ENCODE results near the gene GTF2E1.
"Not testable (repeated sequence)": the region's sequence is repeated elsewhere in the genome, so short reads cannot be mapped to it uniquely, and the experiment has no call there.

GTF2E1 gene

DNA sequence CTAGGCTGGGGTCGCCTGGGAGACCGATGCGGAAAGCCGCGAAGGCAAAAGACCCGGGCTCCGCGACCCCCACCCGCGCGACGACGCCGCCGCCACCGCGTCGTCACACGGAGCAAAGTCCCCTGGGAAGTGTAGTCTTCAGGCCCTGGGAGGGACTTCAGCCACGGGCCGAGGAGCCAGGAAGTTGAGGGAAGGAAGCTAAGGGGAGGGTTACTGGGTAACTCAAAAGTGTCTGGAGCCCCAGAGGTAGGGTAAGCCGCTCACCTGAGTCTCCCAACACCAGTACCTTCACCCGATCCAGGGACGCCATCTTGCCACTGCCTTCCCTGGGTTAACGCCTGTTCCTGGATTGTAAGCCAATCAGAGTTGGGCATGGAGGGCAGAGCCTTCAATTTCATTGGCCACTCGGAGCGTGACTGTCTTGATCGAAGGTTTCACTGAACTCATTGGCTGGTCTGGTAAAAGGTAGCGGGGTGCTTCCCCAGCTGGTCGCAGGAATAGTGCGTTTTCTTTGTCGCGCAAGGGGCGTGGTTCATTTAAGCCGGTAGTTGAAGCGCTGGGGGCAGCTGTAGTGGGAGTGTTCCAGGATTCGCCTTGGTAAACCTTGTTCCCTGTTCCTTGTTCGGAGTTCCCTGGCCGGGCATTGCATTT lies at the start of gene GTF2E1, which contains the start of gene RABL3:
GTF2E1 (plus strand) TSS at position 547 of the 651 bp plus-strand sequence. CDS start 7,809 bp downstream, outside the sequence.
RABL3 (minus strand) TSS at position 319 of the 651 bp plus-strand sequence; CDS start at position 310, 9 bp downstream.
- in situ Hi-C loops (cut with HindIII; ENCODE audit: low sequenced_read_pairs) = no loop called here

DNA sequence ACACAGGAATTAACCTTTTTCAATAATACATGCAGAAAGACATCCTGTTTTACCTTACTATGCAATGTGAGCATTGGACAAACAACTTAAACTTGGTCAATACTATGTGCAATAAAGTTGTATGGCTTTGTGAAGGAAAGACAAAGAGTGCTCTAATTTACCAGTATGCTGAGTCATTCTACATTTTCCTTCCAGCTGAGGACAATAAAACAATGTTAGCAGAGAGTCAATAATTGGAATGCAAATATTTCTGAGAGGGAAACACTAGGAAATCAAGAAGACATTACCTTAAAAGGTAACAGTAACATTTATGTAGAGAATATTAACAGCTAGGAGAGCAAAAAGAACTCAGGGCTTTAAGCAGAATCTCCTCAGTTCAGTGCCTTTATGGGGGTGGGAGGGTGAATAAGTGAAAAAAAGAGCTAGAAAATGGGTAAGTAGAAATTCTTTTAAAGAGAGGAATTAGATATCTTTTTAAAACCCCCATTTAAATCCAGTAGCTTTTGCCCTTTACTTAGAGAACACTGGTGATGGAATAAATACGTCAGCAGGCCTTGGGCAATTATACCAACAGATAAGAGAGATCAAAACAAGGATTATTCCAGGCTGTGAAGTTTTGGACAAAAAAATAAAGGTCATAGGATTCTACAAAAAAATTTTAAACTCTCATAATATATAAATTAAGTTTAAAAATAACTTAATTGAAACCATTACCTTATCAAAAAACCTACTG lies 48.9 kb upstream of the GTF2E1 start:
- in situ Hi-C loops (cut with HindIII; ENCODE audit: low sequenced_read_pairs) = no loop called here

DNA sequence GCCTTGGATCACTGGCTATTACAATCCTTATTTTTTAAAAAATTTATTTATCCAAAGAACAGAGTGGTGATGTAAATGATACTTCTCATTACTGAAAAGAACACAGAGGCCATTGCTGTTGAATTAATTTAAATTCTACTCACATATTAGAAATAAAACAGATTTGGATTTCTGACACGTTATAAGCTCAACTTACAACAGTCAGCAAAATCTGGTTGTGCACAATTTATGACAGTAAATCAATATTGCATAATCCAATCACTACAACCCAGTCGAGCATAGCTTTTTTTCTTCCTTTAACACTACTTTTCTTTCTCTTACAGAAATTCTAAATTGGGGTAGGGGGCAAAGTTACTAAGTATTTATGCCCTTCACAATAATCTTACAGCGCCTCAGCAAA lies 43.2 kb upstream of the GTF2E1 start:
- in situ Hi-C loops (cut with HindIII; ENCODE audit: low sequenced_read_pairs) = no loop called here

DNA sequence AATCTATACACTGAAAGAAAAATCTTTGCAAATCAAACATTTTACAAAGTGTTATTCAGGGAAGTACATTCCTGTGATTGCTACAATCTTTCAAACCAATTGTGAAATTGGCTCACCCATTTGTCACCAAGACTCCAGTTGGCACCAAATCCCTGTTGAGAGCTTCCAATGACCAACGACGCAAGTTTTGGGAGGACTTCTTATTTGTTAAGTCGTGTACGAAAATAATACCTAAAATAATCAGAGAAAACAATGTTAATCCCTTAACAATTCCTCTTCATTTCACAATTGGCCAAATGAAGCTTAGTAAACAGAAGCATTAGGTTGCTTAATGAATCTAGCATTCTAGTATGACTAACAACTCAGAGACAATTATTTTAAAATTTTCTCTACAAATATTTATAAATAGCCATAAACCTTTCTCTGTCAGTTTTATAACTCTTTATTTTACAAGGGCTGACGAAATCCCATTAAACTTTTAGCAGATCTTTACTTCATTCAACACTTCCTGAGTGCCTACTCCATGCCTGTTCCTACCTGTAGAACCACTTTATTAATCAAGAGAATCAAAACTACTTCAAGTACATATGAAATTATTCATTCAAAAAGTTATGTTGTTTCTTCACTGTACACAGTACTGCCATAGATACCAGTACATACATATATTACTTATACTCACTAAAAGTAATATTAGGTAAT lies 36.5 kb upstream of the GTF2E1 start:
- in situ Hi-C loops (cut with HindIII; ENCODE audit: low sequenced_read_pairs) = no loop called here

DNA sequence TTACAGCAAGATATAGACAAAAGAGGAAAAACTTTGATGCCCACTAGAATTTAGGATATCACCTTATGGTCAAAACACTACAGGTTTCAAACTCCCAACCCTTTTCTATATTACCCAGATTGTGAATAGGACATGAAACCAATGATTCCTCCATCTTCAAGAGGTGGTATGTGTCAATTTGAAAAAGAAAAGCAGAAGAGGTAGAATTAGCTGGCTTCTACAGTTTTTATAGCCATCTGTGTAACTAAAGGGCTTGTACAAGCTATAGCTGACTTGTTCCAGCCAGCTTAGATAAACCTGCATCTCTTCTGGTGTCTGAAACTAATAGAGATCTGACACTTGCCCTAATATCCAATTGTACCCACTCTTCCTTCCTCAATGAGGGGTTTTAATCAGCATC lies 35.6 kb upstream of the GTF2E1 start:
- in situ Hi-C loops (cut with HindIII; ENCODE audit: low sequenced_read_pairs) = no loop called here

DNA sequence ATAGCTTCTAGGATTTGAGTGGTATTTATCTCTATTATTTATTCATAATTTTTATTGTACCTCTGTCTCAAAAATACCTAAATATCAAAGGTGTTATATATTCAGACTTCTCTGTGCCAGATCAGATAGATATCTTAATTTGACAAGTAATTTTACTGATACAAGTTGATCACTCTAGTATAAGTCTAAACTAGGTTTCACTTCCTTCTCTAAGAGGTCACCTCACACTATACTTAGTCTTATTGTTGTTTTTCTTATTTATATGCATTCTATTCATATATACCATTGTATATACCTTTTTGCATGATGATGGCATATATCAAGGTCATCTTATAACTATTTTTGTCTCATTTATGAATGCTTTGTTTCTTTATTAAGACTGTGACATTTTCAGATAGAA lies 34.1 kb upstream of the GTF2E1 start:
- in situ Hi-C loops (cut with HindIII; ENCODE audit: low sequenced_read_pairs) = no loop called here

DNA sequence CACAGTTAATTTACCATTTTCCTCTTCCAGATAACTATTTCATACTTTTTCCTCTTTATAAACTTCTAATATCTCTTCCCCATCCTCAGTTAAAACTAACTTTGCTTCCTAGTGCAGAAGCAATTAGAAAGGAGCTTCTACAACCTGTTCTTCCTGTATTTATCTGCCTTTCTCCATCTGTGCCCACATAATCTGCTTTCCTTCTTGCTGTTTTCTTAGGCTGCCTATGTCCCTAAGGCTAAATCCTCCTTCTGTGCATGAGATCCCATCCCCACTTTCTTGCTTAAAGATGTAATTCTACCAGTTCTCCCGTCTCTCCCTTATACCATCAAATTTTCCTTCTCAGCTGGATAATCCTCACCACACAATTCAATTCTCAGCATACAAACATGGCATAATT lies 32.2 kb upstream of the GTF2E1 start:
- in situ Hi-C loops (cut with HindIII; ENCODE audit: low sequenced_read_pairs) = no loop called here

DNA sequence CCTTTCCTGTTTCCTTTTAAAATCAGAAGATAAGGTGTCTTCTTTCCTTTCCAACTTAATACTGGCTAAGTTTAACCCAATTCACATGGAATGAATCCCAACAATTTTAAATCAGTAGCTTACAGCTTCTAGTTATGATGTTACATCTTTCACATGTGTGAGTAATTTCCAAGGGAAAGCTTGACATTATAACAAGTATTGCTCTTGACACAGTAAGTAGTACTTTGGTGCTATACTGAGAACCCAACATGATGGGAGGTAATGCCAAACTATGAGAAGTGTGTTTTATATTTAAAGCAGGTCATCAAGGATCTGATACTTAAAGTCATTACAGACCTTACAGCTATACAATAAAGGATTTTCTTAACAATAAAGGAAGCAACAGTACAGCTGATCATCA lies 29.3 kb upstream of the GTF2E1 start:
- in situ Hi-C loops (cut with HindIII; ENCODE audit: low sequenced_read_pairs) = no loop called here

DNA sequence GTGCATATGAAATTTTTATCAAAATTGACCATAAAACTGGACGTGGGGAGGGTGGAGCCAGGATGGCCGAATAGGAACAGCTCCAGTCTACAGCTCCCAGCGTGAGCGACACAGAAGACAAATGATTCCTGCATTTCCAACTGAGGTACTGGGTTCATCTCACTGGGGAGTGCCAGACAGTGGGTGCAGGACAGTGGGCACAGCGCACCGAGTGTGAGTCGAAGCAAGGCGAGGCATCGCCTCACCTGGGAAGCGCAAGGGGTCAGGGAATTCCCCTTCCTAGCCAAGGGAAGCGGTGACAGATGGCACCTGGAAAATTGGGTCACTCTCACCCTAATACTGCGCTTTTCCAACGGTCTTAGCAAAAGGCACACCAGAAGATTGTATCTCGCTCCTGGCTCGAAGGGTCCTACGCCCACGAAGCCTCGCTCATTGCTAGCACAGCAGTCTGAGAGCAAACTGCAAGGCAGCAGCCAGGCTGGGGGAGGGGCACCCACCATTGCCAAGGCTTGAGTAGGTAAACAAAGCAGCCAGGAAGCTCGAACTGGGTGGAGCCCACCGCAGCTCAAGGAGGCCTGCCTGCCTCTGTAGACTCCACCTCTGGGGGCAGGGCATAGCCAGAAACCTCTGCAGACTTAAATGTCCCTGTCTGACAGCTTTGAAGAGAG lies 23.2 kb upstream of the GTF2E1 start:
- in situ Hi-C loops (cut with HindIII; ENCODE audit: low sequenced_read_pairs) = not testable (repeated sequence)

DNA sequence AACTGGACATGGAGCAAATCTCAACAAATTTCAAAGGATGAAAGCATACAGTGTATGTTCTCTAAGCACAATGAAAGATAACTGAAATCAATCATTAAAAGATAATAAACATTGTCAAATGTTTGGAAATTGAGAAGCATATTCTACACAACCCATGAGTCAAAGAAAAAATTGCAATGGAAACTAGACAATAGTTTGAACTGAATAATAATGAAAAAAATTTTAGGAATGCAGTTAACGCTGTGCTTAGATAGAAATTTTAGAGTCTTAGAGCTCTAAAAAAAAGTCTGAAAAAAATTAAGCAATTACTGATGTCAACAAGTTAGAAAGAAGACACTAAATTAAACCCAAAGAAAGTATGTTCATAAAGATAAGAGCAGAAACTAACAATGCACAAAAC lies 15.8 kb upstream of the GTF2E1 start:
- in situ Hi-C loops (cut with HindIII; ENCODE audit: low sequenced_read_pairs) = no loop called here

DNA sequence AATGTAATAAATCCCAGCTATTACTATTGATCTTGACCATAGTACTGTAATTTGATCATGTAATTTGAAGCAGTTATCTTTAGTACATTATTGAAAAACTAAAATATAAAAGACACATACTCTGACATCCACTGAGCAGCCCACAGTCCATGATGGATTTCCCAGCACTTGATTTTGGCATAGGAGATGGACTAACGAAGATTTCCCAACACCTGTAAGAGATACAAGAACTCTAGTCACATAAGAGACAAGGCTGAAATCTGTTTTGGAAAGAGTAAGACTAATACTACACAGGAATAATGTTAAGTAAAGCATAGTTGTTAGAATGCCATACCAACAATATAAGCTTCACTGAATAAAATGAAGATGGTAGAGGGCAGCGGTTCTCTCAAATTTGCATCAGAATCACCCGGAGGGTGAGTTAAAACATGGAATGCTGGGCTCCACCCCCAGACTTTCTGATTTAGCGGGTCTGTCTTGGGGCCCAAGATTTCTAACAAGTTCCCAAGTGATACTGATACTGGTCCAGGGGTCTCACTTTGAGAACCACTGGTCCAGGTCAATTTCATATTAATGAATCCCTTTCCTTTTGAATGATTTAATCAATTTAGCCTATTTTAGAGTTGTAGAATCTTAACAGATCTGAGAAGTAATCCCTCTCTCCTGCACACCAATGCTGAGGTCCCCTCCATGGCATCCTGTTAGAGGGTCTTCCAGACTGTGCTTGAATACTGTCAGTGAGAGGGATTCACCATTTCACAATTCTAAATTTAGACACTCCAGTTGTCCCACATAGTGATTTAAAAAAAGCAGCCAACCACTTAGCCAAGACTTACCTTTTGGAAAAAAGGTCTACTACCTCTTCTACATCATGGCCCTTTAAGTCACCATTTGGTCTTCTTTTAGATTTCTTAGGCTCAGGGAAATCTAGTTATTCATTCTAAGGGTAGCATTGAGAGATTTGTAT lies 11.7 kb upstream of the GTF2E1 start:
- in situ Hi-C loops (cut with HindIII; ENCODE audit: low sequenced_read_pairs) = no loop called here

DNA sequence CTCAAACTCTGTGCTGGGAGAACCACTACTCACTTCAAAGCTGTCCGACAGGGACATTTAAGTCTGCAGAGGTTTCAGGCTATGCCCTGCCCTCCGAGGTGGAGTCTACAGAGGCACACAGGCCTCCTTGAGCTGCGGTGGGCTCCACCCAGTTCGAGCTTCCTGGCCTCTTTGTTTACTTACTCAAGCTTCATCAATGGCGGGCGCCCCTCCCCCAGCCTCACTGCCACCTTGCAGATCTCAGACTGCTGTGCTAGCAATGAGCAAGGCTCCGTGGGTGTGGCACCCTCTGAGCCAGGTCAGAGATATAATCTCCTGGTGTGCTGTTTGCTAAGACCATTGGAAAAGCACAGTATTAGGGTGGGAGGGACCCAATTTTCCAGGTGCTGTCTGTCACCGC lies 4.5 kb upstream of the GTF2E1 start:
- in situ Hi-C loops (cut with HindIII; ENCODE audit: low sequenced_read_pairs) = not testable (repeated sequence)

DNA sequence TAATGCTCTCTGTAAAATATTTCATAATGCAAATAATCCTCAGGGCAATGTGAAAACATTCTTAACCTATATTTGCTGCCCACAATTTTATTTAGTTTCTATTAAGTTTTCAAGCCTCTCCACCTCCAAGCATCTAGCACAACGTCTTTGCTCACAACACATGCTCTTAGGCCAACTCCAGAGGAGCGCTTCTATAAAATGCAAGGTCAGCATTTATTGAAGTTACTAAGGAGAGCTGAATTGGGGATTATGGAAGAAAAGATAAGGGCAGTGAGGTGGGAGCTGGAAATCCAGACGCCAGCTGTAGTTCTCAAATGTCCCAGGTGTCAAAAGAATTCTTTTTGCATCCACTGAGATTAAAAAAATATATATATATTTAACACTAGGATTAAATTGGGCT lies 1.2 kb upstream of the GTF2E1 start:
- in situ Hi-C loops (cut with HindIII; ENCODE audit: low sequenced_read_pairs) = no loop called here

DNA sequence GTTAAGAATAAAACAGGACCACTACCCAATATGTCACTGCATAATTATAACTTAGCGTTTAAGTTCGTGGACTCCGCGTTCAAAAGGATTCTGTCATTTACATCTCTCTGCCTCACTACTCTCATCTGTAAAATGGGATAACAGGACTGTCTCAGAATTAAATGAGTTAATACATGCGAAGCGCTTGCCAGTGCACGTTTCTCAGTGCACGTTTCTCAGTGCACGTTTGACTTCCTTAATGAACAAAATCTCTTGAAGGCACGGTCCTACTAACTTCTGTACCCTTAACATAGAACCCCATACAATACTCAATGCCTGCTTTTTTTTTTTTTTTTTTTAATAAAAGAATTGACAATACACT lies 727 bp upstream of the GTF2E1 start:
- in situ Hi-C loops (cut with HindIII; ENCODE audit: low sequenced_read_pairs) = no loop called here

DNA sequence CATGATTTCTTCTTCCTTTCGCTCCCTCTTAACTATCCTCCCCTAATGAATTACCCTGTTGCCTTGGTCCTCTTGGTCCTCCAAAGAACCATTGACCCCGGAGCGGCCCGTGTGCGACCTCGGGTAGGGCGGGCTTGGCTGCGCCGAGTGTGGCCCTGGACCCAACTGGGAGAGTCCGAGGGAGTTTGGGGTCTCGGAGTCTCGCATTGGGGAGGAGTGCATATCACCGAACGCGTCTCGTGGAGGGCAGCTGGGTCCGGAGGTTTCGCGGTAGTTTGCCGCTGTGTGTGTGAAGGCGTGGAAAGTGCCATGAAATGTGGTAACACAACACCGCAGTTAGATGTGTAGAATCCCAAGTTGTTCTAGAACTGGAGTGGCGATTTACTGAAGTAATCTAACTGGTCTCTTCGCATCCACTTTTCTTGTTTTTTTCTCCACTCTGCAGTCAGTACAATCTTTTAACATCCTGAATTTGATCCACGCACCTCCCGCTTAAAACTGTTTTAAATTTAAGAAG lies 363 bp downstream of the GTF2E1 start:
- in situ Hi-C loops (cut with HindIII; ENCODE audit: low sequenced_read_pairs) = no loop called here

DNA sequence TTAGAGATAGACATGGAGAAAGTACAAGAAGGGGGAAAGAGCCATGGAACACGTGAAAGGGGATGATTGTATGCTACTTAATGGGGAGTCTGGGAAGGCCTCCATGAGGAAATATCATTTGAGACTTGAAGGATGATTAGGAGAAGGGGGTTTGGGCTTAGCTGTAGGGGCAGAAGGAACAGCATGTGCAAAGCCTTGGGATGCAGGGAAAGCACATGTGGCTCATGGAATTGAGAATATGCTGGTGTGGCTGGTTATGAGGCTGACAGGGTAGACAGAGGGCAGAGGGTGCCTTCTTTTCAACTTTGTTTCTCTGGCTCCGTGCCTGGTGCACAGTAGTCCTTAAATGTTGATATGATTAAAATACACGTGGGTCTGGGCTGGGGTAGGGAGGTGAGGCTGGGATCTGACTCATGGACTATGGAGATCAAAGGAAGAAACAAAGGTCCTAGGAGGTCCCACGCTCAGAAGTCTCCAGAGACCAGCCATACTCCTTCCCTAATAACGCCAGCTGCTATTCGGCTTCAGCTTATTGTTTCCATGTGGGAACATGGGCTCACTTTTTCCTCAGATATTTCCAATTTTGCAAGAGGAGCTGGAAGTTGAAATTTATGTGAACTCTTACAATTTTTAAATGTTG lies 1.1 kb downstream of the GTF2E1 start:
- in situ Hi-C loops (cut with HindIII; ENCODE audit: low sequenced_read_pairs) = no loop called here

DNA sequence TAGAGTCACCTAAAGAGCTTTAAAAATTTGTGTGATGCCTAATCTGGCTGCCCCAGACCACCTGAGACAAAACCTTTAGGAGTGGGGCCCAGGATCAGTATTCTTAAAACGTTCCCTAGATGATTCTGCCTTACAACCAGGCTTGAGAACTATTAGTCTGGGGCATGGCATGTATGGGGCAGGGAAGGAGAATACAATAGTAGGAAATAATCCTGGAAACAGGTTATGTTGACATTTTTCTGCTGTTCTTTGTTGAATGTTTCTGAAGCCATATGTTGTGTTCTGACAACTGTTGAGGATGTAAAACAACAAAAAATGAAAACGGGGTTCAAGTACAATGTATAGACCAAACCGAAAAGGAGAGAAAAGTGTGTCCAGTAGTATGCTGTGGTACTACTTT lies 2.9 kb downstream of the GTF2E1 start:
- in situ Hi-C loops (cut with HindIII; ENCODE audit: low sequenced_read_pairs) = no loop called here

DNA sequence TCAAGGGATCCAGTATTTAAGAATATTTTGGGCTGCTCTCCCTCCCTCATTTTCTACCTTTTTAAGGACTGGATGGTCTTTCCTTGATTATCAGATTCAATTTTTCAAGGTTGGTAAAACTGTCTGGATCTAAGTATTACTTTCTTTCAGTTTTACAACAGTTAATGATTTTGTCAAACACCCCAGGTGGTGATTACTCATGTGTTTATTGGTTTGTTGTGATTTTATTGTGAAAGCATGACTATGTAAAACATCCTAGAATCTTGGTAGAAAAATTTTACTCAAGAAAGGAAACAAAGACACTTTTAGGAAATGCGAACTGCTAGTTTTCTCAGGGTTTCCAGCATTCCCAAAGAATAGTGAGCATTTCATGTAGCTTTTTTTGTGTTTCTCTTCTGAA lies 7.3 kb downstream of the GTF2E1 start:
- in situ Hi-C loops (cut with HindIII; ENCODE audit: low sequenced_read_pairs) = no loop called here

DNA sequence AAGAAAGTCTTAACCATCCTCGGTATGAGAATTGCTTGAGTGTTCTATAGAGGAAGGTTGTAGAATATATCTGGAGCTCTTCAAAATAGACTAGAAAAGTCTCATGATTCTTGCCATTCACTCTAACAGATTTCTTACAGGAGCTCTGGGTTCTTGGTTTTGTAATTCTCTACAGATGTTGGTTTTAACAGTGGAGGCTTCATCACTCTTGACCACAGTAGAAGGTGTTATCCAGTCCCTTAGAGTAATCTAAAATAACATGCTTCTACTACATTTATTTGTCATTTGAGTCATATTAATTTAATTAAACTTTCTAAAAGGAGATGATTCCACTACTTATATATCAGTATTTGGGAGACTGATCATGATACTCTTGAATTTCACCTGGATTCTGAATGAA lies 9.7 kb downstream of the GTF2E1 start:
- in situ Hi-C loops (cut with HindIII; ENCODE audit: low sequenced_read_pairs) = no loop called here

DNA sequence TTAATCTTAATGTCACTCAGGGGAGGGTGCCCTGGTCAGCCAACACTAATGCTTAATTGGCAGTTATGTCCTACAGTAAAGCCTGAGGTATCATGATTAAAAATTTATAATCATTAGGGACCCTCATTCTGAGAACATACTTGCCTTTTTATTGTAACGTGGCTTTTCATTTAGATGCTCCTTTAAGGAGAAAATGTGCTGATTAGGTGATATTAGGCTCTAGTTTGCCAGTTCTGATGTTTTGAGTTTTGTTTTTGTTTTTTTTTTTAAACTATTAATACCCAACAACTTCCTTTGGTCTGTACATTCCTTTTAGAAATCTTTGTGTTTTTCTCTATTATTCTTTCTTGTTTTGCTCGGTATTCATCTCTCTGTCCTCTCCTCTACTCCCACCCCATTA lies 10.3 kb downstream of the GTF2E1 start:
- in situ Hi-C loops (cut with HindIII; ENCODE audit: low sequenced_read_pairs) = no loop called here
